T-helper 2 cell treated with Interferon-gamma antibody and Interleukin-4, amounts not matched to agents 5 μg/mL and 100 μg/mL, for 36 hours (primary cell): ENCODE results near the gene TSPAN16.
A peak's percentile ranks its signal among the peaks of the same experiment; 100 is the strongest.

Source experiments
- DNase-seq: peaks from one replicate; pipeline ENCODE4 v3.0.0; 2021; ENCODE audit warnings: low spot score
- H3K27ac Mint-ChIP-seq: one replicate; pipeline ENCODE4 v1.8.0; 2021; ENCODE audit warnings: mild to moderate bottlenecking, mixed read lengths
- H3K27me3 Mint-ChIP-seq: one replicate; pipeline ENCODE4 v1.8.0; 2021; ENCODE audit warnings: low read depth, mixed read lengths
- H3K36me3 Mint-ChIP-seq: one replicate; pipeline ENCODE4 v1.8.0; 2021; ENCODE audit warnings: low read depth, mixed read lengths
- H3K4me1 Mint-ChIP-seq: one replicate; pipeline ENCODE4 v1.8.0; 2021; ENCODE audit warnings: low read depth, mixed read lengths
- H3K4me3 Mint-ChIP-seq: one replicate; pipeline ENCODE4 v1.8.0; 2022; ENCODE audit warnings: mild to moderate bottlenecking, moderate library complexity, mixed read lengths
- H3K9me3 Mint-ChIP-seq: one replicate; pipeline ENCODE4 v1.8.0; 2021; ENCODE audit warnings: mixed read lengths

Gene TSPAN16

GRCh38 chr19:11355160-11356073, 59.5 kb downstream of the TSPAN16 start, which contains the start of gene PLPPR2:
TSS of gene PLPPR2 (plus strand) at chr19:11355432. CDS start at chr19:11357674, 2,242 bp downstream.
- peak within 1 kb of the TSS; percentile 77 for H3K4me3 Mint-ChIP-seq
- no peaks in the 10 kb centered on the region for H3K36me3 Mint-ChIP-seq
- peak; percentile 80 for DNase-seq
- peaks cover 5% of the 10 kb centered on the region for H3K4me1 Mint-ChIP-seq
- peaks cover 6% of the 10 kb centered on the region for H3K27me3 Mint-ChIP-seq
- H3K9me3 Mint-ChIP-seq: no peaks in the 10 kb centered on the region
- H3K27ac Mint-ChIP-seq: peak within 1 kb of the TSS; percentile 12

GRCh38 chr19:11356074-11356397, 60.1 kb downstream of the TSPAN16 start:
- H3K27ac Mint-ChIP-seq: peak overlapping the region; percentile 12
- H3K9me3 Mint-ChIP-seq: no peaks in the 10 kb centered on the region
- peaks cover 6% of the 10 kb centered on the region for H3K27me3 Mint-ChIP-seq
- peaks cover 5% of the 10 kb centered on the region for H3K4me1 Mint-ChIP-seq
- no peaks in the 10 kb centered on the region for H3K36me3 Mint-ChIP-seq
- H3K4me3 Mint-ChIP-seq: peak overlapping the region; percentile 77
- DNase-seq: no peak

DNA sequence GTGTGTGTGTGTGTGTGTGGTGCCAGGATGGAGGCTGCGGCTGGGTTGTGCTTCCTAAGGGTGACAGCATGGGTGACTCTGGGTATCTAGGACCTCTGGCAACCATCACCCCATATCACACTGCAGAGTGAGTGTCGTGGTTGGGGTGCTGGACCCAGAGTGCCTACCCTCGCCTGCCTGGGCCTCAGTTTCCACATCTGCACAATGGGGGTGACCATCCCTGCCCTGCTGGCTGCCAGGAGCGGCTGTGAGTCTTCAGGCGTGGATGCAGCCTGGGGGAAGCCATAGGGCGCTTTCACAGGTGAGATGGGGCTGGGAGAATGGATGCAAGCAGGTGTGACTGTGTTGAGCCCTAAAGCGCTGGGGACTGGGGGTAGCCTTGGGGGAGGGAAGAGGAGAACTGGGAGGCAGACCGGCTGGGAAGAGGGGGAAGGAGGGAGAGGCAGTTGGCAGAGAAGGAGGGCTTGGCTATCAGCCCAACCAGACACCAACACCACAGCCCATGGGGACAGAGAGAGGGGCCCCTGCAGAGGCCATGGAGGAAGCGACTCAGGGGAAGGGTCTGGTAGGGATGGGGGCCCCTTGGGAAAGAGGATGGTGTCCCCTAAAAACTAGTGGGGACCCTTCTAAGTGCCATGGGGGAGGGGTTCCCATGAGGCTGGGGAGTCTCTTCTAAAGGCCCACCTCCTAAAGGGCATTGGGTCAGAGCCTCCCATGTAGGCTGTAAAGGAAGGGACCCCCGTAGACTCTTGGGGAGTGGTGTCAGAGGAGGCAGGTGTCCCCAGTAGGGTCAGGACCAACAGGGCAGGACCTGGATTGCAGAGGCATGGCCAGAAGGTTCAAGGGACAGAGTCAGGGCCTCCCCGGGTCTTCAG, 61.0 kb downstream of the TSPAN16 start:
- H3K27me3 Mint-ChIP-seq: peaks cover 6% of the 10 kb centered on the region
- no peak for DNase-seq
- no peak overlapping the region for H3K4me3 Mint-ChIP-seq
- H3K9me3 Mint-ChIP-seq: no peaks in the 10 kb centered on the region
- peaks cover 5% of the 10 kb centered on the region for H3K4me1 Mint-ChIP-seq
- no peaks in the 10 kb centered on the region for H3K36me3 Mint-ChIP-seq
- H3K27ac Mint-ChIP-seq: no peak overlapping the region

GRCh38 chr19:11359421-11359820, 63.5 kb downstream of the TSPAN16 start:
- Mint-ChIP-seq H3K9me3 (no peaks in the 10 kb centered on the region), H3K36me3 (no peaks in the 10 kb centered on the region), H3K27ac (no peak overlapping the region), H3K4me3 (no peak overlapping the region), H3K27me3 (peaks cover 6% of the 10 kb centered on the region), H3K4me1 (peaks cover 5% of the 10 kb centered on the region)
- DNase-seq: no peak

DNA sequence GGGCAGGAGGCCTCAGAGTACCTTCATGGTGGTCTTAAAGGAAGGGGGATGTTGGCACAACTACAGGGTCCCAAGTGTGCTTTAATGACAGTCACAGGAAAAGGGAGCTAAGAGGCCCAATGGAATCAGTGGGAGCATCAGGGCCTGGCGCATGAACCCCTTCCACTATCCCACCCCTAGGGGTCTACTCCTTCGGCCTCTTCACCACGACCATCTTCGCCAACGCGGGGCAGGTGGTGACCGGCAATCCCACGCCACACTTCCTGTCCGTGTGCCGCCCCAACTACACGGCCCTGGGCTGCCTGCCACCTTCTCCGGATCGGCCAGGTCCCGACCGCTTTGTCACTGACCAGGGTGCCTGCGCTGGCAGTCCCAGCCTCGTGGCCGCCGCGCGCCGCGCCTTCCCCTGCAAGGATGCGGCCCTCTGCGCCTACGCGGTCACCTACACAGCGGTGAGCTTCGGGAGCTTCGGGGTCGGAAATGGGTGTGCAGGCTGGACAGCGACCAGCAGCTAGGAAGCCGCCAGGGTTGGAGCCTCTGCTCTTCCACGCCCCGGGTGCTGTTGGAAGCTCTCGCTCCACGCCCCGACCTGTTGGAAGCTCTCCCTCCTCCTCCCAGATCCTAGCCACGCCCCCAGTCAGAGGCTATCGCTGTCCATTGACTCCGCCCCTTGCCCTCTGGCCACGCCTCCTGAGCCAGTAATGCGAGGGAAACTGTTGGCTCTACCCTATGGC, 65.2 kb downstream of the TSPAN16 start:
- Mint-ChIP-seq H3K27ac (no peak overlapping the region), H3K4me1 (no peaks in the 10 kb centered on the region), H3K36me3 (no peaks in the 10 kb centered on the region), H3K4me3 (no peak overlapping the region), H3K27me3 (no peaks in the 10 kb centered on the region), H3K9me3 (no peaks in the 10 kb centered on the region)
- DNase-seq: no peak

- Mint-ChIP-seq H3K27me3 (no peaks in the 10 kb centered on the region), H3K4me1 (no peaks in the 10 kb centered on the region), H3K36me3 (peaks cover 1% of the 10 kb centered on the region), H3K4me3 (no peak overlapping the region), H3K27ac (no peak overlapping the region), H3K9me3 (no peaks in the 10 kb centered on the region)
- DNase-seq: no peak
Measured at GRCh38 chr19:11361771-11362731, 66.1 kb downstream of the TSPAN16 start.

- H3K27ac Mint-ChIP-seq: no peak overlapping the region
- no peak for DNase-seq
- H3K27me3 Mint-ChIP-seq: no peaks in the 10 kb centered on the region
- no peak overlapping the region for H3K4me3 Mint-ChIP-seq
- H3K9me3 Mint-ChIP-seq: no peaks in the 10 kb centered on the region
- H3K4me1 Mint-ChIP-seq: no peaks in the 10 kb centered on the region
- peaks cover 1% of the 10 kb centered on the region for H3K36me3 Mint-ChIP-seq
Measured at GRCh38 chr19:11363881-11364280, 67.9 kb downstream of the TSPAN16 start.

GRCh38 chr19:11364296-11364904, 68.4 kb downstream of the TSPAN16 start:
- Mint-ChIP-seq H3K4me1 (no peaks in the 10 kb centered on the region), H3K9me3 (no peaks in the 10 kb centered on the region), H3K4me3 (no peak overlapping the region), H3K36me3 (peaks cover 1% of the 10 kb centered on the region), H3K27ac (no peak overlapping the region), H3K27me3 (no peaks in the 10 kb centered on the region)
- no peak for DNase-seq

DNA sequence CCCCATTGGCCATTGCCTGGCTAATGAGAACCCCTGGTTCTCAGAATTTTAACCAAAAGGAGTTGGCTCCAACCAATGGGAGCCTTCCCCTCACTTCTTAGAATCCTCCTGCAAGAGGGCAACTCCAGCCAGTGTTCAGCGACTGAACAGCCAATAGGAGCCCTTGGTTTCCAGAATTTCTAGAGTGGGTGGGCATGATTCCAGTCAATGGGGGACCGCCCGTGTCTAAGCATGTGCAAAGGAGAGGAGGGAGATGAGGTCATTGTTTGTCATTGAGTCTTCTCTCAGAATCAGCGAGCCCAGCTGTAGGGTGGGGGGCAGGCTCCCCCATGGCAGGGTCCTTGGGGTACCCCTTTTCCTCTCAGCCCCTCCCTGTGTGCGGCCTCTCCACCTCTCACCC, 69.0 kb downstream of the TSPAN16 start:
- peaks cover 1% of the 10 kb centered on the region for H3K36me3 Mint-ChIP-seq
- no peaks in the 10 kb centered on the region for H3K9me3 Mint-ChIP-seq

More for the DNA sequence above, 69.0 kb downstream of the TSPAN16 start:
- H3K27me3 Mint-ChIP-seq: no peaks in the 10 kb centered on the region
- H3K27ac Mint-ChIP-seq: no peak overlapping the region
- H3K4me1 Mint-ChIP-seq: no peaks in the 10 kb centered on the region
- no peak overlapping the region for H3K4me3 Mint-ChIP-seq
- DNase-seq: no peak
